SK-N-DZ (cell line): Measurements from ENCODE around the gene SORBS1.

Experiments
- DNase-seq: peaks from one replicate; pipeline ENCODE4 v3.0.0-alpha.2; 2015; ENCODE audit warnings: low spot score

The SORBS1 gene

DNA sequence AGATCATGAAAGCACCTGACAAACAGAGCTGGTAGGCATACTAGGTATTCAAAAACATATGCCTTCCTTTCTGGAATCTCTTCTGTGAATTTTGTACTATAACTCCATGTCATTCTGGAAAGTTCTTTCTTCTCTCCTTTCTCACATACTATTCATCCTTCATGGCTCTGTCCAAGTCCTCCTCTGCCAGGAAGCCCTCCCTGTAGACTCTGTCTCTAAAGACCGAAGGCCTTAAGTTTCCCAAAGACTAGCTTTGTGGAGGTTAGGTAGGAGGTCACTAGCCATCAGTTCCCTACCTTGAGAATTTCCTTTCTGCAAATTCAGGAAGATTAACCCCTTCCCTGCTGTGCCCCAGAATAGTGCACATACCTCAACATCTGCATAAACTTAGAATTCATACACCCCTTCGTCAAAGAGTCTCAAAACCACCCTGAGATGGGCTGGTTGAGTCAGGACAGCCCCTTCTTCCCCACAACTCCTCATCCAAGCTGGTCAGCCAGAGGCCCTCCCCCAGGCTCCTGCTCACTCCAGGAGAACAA is 20.6 kb downstream of the SORBS1 start:
- no peak for DNase-seq

DNA sequence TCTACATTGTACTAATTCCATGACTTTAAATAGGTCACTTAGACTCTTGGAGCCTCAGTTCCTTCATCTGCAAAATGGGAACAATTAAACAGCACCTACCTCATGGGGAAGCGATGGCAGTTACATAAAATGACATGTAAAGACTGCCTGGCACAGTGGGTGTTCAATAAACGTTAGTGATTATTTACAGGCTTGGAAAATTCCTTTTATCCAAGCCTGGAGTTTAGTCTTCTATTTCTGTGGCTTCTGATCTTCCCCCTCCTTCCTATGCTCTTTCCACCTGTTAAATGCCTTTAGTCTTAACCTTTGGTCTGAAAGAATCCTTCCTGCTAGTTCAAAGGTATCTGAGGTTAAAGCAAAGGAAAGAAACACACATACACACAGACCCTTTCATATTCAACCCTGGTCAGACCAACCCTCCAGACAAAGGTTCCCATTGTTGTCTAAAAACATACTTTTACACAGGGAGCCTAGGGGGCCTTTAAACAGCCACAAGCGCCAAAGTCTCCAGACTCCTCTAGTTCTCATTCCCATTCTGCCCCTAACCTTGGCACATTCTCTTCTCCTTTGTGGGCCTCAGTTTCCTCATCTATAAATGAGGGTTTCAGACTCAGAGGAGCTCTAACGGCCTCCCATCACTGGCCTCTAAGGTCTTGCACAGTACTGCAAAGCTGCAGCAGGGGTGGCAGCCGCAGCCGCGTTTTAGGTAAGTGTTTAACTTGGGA is 21.4 kb downstream of the SORBS1 start:
- DNase-seq = no peak

DNA sequence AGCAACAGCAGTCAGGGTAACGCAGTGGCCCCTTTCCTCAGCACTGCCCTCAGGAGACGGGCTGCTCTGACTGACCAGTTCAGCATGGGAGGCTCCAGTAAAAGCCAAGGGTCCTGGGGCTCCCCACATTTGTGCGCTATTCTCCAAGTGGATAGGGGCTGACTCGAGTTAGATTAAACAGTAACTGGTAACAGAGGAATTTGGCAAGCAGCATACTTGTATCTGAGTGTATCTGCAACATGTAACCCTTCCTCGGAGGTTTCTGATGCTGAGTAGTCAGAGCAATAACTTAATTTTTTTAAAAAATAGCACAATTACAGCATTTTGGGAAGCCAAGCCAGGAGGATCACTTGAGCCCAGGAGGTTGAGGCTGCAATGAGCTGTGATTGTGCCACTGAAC is 22.8 kb downstream of the SORBS1 start:
- DNase-seq = no peak

DNA sequence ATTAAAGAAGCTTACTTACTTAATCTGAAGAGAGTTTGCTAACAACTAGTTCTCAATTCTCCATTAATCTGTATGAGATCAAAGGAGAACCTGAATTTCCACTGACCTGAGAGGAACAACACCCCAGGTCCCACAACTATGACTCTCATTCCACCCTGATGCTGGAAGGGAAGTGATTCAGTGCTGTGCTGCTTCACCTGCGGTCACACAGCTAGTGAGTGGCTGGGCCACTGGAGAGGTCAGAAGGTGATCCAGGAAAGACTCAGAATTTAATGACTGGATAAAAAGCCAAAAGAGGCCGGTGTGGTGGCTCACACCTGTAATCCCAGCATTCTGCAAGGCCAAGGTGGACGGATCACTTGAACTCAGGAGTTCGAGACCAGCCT is 23.6 kb downstream of the SORBS1 start:
- DNase-seq = no peak

DNA sequence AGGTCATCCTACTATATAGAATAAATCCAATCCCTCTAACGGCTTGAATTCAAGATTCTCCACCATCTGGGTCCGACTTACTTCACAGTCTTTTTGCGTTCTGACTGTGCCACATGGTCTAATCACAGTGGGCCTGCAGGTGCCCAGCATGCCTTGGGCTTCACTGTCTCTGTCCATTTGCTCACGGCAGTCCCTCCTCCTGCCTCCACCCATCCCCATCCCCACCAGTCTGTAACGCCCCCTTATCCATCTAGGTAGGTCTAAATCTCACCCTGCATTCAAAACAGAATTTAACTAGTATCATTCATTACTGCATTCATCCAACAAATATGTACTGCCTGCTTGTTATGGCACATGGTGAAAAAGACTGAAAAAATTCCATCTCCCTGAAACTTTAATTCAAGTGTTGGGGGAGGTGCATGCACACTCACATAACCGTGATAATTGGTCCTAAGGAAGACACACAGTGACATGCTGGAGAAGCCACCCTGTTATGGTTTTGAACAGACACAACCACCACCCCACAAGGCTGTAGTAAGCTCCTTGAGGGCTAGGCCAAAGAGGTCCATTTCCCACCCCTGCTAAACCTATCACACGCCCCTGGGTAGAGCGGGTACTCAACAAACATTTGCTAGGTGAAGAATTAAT is 24.2 kb downstream of the SORBS1 start:
- no peak for DNase-seq

DNA sequence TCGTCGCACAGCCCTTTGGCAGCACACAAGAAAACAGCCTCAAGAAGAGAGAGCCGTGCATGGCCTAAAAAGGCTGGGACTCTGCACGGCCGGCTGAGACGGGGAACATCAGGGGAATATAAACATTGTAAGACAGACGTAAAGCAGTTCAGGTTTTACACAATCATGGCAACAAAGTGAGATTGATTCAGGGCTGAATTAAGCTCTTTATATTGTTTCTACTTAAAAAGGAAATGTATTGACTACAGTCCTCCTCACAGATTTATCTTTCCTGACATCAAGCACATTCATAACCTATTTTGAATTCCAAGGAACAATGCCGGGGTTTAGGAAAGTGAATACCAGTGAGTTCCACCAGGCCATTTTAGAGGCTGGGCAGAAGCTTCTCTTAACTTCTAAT is 25.2 kb downstream of the SORBS1 start:
- no peak for DNase-seq

DNA sequence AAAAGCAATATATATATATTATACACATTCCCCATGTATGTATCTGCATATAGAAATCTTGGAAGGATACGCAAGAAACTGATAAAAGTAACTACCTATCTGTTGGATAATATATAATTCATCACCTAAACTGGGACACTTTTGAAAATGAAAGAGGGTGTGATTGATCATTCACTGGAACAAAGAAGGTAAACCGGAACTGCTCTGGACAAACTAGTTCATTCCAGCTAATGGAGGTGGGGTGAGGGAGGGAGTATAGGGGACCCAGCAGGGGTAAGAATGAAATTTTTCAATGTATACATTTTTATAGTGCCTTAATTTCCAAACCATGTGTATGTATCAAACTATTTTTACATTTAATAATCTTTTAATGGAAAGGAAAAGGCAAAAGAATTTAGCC is 25.6 kb downstream of the SORBS1 start:
- no peak for DNase-seq

DNA sequence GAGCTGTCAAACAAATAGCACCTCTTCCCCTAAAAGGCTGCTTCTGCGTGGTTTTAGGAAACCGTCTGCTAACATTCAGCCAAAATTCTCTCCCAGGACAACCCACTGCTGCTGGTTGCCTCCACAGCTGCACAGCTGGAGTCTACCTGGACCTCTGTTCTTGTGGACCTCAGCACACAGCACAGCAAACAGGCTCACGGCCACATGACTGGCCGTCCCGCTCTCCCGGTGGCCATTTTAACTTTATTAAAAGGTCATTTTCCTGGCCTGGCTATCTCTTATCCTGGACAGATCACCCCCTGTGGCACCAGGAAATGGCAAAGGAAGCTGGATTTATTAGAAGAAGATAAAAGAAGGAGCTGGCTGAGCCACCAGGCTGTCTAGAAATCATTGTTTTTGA is 27.6 kb downstream of the SORBS1 start:
- no peak for DNase-seq

DNA sequence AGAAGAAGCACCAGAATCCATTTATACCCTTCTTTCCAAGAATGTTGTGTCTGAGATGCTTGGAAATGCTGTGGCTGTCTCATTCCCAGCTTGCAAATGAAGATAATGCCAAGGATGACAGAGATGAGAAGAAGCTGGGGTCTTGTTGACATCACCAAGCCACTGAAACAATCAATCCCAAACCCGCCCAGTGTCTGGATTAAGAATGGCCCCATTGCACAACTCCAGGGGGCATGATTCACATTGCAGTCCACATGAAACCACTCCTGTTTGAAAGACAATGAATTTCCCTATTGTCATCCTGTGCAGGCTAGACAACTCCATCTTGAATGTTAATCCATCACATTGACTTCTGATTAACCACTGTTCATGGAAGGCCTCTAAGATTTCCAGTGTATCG is 28.6 kb downstream of the SORBS1 start:
- DNase-seq = no peak

DNA sequence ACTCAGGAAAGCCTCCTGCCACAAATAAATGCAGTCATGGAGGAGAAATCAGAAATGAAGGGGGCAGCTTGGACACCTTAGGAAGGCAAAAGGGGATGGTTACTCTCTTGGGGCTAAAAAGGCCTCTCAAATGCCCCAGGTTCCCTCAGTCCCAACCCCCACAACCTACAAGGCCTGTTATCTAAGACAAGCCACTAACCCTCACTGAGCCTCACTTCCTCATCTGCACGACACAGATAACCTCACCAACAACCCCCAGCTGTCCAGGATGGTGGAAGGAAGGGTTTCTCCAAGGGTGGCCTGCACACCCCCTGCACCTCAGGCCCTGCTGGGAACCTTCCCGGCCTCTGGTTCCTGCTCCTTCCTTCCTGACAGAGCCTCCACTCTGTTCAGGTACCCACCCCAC is 29.2 kb downstream of the SORBS1 start:
- no peak for DNase-seq

DNA sequence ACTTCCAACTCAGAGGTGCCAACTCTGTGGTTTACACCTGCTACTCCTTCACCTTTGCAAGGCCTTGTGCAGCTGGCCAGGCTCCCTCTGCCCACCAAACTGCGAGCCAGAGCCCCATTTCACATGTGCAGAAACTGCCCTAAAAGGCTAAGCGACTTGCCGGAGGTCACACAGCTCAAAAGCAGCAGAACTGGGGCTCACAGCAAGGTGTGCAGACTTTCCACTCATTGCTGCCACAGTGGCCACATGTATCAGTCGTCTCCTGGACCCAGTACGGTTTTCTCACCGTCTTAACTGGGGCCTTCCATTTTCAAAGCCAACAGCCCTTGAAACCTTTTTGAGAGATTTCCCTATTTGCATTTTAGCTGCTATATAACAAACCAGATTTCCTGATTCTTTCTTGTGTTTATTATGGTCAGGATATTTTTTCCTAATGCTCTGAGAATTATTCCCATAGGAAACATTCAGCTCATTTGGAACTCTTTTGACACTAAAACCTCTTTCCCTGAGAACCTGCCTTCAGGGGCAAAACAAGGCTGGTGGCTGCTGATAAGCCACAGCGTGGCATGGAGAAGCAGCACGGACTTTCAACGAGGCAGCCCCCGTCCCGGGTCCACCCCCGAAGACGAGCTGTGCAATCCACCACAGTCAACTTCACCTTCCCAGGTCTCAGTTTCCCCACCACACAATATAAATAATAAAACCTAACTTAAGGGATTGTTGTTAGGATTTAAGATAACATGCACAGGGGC is 29.9 kb downstream of the SORBS1 start:
- DNase-seq = no peak

DNA sequence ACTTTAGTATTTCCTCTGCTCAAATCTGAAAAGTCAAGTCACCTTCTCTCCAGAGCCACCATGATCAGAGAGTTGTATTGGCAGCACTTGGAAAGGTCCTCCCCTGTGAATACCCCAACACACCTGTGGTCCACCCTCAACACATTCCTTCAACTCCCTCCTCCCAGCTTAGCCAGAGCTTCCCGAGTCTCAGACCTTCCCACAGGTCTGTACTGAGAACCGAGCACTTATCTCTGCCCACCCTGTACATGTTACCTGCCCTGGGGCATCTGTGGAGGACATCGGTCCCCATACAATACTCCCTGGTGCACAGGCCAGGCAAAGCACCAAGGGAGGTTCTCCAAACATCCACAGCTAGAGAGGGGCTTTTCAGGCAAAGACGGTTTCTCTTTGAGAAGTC is 30.6 kb downstream of the SORBS1 start:
- DNase-seq = no peak

DNA sequence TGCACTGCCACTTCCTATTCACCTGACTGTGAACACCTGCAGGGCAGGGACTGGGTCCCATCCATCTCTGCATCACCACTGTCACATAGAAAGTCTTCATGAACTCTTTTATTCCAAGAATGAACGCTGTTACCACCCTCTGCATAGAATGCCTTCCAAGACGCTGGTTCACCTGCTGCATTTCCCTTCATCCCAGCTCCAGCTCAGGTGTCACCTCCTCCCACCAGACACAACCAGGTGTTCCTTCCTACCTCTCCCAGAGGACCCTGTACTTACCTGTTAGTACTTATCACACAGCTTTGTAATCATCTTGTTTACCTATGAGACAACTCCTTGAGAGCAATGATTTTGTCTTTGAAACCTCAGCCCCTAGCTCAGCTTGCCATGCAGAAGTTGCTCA is 31.1 kb downstream of the SORBS1 start:
- no peak for DNase-seq

DNA sequence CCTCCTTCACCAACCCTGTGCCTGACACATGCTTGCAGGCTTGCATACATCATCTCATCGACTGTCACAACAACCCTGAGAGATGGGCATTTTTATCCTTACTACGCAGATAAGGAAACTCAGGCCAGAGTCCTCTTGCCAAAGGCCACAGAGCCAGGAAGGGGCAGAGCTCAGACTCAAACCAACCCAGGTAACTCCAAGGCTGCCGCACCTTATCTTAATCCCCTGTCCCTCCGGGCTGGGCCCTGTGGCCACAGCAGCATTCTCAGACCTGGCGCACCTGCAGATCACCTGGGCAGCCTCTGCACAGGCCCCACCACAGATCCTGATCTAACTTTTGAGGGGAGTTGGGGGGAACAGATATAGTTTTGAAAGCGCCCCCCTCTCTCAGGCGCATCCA is 35.1 kb downstream of the SORBS1 start:
- DNase-seq = no peak

DNA sequence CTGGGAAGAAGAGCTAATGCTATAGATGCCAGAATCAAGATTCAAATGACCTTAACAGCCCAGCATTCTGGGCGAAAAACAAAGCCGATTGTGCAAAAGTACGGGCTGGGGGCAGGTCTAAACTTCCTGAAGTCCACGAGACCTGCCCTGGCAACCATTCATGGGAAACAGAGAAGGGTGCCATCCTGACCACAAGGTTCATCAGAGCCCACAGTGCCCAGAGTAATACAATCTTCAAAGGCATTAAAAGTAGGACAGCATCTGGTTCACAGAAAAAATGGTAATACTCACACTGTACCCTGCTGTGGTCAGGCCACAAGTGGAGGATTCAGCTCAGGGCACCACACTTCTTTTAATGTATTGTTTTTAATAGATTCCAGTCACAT is 36.1 kb downstream of the SORBS1 start:
- DNase-seq = no peak

DNA sequence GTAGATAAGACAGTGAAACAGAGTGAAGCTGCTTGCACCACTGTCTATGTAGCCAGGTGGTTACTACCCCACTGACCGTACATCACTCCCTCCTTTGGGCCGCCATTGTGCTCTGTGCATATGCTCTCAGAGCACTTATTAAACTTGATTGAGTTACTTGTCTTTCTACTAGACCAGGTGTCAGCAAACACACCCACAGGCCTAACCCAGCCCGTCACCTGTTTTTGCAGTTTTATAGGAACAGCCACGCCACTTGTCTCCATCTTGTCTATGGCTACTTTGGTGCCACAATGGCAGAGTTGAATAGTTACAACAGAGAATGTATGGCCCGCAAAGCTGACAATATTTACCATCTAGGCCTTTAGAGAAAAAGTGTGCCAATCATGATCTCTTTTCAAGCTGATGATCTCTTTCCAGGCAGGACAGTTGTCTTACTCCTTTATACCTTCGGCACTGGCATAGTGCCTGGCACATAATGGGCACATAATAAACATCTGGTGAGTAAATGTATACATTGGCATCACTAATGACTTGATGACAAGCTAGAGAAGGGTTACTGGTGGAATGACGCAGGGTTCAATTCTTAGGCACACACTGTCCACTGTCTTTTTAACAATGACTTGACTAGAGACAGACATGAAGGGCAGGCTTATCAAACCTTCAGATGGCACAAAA is 36.7 kb downstream of the SORBS1 start:
- no peak for DNase-seq

DNA sequence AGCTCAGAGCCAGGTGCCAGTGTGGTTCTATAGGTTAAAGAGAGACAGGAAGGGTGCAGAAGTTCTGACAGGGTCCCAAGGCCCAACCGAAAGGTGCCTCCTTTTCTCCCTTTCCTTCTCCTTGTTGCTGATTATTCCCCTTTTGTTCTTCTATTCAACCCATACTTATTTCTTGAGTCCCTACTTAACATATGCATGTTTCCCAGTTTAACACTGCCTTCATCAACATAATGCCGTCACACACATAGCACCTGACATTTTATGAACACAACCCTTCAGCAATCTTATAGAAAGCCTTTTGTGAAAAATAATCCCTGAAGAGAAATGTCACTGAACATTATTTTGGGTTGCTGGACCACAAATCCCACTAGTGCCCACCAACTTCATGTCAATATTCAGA is 39.1 kb downstream of the SORBS1 start:
- no peak for DNase-seq

DNA sequence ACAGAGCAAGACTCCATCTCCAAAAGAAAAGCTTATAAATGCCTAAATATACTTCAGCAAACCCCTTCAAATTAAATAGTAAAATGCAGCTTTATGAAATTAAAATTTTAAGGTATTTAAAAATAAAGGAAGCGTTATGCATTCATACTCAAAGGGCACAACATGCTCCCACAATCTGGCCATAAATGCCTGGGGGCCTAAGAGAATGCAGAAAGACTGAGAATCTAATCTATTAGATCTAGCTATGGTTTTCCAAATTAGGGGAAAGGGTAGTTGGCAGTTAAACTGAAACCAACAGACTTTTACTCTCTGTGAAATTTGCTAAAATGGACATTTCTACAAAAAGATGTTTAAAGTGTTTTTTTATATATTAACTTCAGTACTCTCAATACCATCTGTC is 40.6 kb downstream of the SORBS1 start:
- DNase-seq = no peak

DNA sequence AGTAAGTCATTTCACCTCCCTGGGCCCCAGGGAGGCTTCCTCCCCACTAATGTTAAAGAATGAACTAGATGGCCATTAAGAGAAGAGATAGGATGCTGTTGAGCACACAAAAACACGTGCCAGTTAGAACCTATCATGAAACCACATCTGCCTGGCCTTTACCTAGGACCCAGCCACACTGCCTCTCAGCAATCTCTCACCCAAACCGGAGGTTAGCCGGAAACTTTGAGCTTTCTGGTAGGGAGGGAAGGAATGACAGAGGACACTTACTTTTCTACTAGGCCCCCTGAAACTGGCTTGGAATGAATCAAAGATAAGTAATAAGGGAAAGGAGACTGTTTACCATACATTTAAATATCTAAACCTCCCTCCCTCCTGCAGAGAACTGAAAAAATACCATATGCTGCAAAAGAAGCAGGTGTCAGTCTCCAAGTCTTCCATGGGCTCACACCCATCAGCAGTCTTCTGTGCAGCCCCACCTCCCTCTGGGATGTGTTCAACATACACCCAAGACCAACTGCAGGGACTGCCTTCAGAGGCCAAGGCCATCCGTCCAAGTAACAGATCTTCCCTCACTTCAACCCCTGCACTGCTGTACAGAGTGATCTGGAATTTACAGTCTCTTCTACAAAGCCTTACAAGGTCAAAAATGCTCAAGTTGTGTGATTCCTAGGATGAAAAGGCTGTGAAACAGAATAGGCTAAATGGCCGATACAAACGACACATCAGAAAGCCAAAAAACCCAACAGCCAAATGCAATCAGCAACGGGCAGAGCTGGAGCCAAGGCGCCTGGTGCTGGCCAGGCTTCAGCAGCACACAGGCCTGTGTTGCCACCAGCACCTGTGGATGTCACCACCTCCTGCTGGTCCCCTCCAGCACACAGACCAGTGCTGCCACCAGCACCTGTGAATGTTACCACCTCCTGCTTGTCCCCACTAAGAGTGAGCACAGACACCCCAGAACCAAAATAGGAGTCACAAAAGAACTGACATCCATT is 42.4 kb downstream of the SORBS1 start:
- no peak for DNase-seq

DNA sequence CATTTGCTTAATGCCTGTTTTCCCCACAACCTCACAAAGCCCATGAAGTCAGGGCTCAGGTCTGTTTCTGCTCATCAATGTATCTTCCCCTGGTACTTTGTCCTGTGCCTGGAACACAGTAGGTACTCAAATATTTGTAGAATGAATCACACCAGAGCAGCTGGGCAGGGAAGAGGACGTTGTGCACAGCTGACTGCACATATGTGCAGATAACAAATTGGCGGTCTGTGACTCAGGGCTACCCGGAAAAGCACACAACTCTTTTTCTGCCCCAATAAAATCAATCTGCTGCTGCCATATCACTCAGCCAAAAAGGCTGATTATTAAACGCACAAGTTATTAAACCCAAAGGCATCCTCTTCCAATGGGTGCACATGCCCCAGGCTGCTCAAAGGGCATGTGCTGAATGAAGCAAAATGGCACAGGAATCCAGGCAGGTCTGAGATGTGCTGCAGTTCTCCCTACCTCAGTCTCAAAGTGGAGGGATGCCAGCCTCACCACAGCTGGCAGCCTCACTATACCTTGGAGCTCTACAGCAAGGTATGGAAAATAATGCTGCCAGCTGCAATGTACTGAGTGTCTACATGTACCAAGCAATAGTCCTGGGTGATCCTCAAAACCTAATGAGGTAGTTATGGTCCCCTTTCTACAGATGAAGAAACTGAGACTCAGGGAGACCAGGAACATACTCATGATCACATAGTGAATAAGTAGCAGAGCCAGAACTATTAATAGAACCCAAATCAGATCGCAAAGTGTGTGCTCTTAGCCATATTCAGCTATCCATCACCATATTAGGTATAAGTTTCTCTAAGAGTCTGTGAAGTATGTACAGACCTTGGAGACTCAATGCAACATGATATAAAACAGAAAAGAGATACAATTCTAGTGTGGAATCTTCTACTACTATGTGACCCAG is 43.4 kb downstream of the SORBS1 start:
- no peak for DNase-seq
